Stimulated activated CD4-positive, alpha-beta T cell treated with anti-CD3 and anti-CD28 coated beads, Interleukin-4, amount 100 ng/mL, for 1 hour (primary cell): ENCODE data around the gene TP53.
A peak's percentile ranks its signal among the peaks of the same experiment; 100 is the strongest.

Experiments used
- DNase-seq: peaks from one replicate; pipeline ENCODE4 v3.0.0-alpha.2; 2020

Gene TP53

GRCh38 chr17:7706631-7707354 lies 19.5 kb upstream of the TP53 start:
- DNase-seq = no peak

DNA sequence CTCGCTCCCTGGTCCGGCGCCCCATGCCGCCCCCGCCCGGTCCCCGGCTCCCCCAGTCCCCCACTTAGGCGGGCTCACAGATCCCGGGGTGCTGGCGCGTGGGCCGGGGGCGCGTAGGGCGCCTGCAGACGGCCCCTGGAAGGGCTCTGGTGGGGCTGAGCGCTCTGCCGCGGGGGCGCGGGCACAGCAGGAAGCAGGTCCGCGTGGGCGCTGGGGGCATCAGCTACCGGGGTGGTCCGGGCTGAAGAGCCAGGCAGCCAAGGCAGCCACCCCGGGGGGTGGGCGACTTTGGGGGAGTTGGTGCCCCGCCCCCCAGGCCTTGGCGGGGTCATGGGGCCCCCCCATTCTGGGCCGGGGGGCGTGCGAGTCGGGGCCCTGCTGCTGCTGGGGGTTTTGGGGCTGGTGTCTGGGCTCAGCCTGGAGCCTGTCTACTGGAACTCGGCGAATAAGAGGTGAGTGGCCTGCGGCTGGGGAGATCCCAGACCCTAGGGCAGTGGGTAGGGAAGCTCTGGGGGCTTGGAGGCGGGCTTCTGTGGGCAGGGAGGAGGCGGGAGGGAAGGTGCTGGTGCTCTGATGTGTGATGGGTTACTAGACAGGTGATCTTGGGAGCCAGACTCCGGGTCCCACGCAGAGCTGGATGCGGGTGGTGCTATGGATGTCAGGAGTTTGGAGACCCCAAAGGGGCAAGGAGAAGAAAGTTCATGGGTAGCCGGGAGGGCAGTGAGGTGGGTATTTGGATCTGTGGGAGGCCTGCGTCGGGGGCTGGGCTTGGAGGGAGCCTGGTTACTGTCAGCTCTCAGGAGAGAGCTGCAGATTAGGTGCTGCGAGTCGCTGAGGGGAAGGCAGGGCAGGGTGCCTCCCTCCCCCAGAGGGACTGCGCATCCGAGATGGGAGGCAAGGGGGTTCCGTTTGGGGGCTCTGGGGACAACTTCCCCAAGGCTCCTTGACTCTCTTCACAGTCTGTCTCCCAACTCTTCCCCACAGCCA lies 18.3 kb upstream of the TP53 start:
- DNase-seq = no peak

DNA sequence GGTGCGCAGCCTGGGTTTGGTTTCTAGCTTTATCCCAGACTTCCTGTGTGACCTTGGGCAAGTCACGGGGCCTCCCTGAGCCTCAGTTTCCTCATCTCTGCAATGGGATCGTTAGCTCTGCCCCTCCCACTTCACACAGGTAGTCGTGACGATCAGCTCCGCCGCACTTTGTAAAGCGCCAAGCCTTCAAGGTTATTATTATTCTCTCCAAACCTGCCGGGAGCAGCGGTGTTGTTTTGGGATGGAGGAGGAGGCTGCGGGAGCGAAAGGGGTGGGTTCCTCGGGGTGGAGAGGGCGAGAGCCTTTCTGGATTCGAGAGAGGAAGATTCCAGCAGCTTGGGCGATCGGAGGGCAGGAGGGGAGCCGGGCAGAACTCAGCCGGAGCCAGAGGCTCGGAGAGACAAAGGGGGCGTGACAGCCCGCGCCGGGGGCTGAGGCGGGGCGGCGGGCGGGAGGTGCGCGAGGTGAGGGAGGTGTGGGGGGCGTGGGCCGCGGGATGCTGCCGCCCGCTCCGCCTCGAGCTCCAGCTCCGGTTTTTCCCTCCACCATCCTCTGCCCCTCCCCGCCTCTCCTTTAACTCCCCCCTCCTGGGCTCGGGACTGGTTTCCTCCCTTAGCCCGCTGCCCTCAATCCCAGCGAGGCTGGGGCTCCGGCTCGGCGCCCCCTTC lies 17.4 kb upstream of the TP53 start, which contains the start of gene EFNB3:
EFNB3 (plus strand) TSS at position 602 of the 668 bp plus-strand sequence. CDS start 397 bp downstream, outside the sequence.
- DNase-seq = peak; percentile 21

DNA sequence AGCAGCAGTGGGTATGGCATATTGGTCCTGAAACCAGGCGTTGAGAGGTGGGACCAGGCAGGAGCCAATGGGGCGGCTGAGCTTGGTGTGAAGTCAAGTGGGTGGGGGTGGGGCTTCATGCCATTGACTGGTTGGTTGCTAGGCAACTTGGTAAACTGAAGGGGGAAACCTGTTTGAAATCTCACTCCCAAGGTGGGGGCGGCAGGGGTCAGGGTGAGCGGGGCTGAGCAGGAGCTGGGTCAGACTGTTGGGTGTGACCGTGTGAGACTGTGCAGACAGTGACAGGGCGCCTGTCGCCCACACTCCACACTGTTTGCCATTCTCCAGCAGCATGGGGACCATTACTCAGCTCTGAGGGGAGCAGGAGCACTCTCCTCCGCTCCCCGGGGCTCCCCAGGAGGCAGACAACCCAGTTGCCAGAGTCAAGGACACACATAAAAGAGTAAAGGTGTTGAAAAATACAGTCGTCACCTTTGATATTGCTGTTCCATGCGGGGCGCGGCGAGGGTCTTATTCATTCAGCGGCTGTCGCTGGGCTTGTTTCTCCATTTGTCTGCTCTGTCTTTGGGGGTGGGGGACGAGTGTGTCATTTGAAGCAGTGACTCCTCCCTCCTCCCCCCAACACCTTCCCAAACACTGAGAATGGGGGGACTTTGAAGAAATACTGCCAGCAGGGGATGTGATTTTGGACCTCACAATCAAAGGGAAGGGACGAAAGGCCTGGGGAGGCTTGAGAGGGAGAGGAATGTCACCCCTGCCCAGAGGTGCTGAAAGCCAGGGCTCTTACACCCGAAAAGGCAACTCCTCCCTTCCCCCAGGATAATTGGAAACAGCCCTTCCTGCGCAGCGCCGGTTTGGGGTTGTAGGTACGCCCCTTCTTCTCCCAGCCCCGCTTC lies 16.5 kb upstream of the TP53 start:
- DNase-seq = no peak

DNA sequence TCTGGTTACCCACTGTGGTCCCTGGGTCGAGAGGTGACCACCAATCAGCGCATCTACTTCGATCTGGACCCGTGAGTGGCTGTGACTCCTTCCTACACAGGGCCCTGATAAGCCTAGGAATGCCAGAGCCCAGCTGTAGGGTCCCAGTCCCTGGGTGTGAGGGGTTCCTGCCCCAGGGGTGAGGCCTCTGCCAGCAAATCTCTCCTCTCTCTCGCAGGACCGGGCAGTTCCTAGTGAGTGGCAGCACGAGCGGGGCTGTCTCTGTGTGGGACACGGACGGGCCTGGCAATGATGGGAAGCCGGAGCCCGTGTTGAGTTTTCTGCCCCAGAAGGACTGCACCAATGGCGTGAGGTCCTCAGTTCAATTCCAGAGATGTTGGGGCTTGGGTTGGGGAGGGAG lies 15.5 kb upstream of the TP53 start:
- no peak for DNase-seq

GRCh38 chr17:7701681-7702080 lies 14.4 kb upstream of the TP53 start:
- no peak for DNase-seq

GRCh38 chr17:7700510-7700909 lies 13.2 kb upstream of the TP53 start:
- no peak for DNase-seq

DNA sequence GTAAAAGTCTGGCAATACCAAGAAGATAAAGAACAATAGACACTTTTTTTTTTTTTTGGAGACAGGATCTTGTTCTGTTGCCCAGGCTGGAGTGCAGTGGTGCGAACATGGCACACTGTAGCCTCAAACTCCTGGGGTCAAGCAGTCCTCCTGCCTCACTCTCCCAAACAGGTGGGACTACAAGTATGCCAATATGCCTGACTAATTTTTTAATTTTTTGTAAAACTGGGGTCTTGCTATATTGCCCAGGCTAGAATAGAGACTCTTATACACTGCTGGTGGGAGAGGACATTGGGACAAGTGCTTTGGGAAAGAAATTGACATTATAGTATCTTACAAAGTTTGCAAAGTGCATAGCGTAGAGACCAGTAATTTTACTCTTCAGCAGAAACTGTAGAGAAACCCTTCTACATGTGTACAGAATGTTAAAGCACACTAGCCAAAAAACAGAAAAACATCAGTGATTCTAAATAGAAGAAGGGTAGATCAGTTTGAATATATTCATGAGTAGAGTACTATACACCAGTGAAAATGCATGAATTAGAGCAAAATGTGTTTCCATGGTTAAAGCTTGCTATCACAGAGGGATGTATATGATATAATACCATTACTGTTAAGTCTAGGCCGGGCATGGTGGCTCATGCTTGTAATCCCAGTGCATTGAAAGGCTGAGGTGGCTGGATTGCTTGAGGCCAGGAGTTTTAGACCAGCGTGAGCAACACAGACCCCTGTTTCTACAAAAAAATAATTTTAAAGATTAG lies 10.7 kb upstream of the TP53 start:
- DNase-seq = no peak

- DNase-seq = no peak
Observed at GRCh38 chr17:7695586-7695985, 8.3 kb upstream of the TP53 start.

DNA sequence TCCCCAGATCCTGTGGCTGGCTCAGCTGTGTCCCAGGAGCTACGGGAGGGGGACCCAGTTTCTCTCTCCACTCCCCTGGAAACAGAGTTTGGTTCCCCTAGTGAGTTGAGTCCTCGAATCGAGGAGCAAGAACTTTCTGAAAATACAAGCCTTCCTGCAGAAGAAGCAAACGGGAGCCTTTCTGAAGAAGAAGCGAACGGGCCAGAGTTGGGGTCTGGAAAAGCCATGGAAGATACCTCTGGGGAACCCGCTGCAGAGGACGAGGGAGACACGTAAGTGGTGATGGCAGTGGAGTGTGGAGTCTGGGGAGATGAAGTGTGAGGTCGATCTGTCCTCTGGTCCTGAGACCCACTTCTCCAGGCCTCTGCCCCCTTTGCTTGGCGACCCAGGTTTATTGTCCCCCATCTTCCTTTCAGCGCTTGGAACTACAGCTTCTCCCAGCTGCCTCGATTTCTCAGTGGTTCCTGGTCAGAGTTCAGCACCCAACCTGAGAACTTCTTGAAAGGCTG lies 1.6 kb upstream of the TP53 start:
- no peak for DNase-seq

DNA sequence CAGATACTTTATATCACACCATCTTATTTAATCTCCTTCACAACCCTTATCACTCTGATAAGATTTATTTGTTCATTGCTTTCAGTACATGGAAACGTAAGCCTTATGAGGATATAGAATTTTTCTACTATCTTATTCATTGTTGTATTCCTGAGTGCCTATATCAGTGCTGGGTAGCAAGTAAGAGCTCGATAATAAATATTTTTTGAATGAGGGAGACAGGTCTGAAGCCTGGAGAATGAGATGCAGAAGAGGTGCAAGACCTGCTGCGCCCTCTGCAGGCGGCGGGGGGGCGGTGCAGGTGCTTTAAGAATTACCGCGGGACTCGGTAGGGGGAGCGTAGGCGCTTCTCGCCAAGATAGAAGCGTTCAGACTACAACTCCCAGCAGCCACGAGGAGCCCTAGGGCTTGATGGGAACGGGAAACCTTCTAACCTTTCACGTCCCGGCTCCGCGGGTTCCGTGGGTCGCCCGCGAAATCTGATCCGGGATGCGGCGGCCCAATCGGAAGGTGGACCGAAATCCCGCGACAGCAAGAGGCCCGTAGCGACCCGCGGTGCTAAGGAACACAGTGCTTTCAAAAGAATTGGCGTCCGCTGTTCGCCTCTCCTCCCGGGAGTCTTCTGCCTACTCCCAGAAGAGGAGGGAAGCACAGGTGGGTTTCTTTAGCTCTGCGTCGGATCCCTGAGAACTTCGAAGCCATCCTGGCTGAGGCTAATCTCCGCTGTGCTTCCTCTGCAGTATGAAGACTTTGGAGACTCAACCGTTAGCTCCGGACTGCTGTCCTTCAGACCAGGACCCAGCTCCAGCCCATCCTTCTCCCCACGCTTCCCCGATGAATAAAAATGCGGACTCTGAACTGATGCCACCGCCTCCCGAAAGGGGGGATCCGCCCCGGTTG lies 868 bp upstream of the TP53 start, which contains the start of gene WRAP53:
WRAP53 (plus strand) TSS at position 570 of the 900 bp plus-strand sequence; CDS start at position 742, 172 bp downstream.
- DNase-seq = peak; percentile 95

DNA sequence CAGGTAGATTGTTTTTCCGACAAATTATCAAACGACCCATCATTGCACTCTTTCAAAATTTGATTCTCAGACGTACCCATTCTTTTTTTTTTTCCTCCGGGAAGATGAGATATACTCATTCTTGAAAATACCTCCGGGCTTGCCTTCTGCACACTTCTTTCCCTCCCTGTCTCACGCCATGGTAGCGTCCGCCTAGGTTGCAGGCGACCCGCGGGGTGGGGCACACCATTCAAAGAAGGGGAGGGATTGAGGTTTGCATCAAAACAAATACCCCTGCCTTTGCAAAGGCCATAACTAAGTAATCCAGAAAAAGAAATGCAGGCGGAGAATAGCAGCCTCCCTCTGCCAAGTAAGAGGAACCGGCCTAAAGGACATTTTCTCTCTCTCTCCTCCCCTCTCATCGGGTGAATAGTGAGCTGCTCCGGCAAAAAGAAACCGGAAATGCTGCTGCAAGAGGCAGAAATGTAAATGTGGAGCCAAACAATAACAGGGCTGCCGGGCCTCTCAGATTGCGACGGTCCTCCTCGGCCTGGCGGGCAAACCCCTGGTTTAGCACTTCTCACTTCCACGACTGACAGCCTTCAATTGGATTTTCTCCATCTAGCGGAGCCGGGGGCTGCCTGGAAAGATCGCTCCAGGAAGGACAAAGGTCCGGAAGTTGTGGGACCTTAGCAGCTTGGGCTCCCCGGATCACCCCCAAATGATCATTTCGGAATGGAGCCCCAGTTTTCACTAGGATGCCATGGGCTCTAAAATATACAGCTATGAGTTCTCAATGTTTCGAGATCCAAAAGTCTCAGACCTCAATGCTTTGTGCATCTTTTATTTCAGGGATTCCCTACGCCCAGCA lies 843 bp downstream of the TP53 start:
- peak; percentile 76 for DNase-seq

DNA sequence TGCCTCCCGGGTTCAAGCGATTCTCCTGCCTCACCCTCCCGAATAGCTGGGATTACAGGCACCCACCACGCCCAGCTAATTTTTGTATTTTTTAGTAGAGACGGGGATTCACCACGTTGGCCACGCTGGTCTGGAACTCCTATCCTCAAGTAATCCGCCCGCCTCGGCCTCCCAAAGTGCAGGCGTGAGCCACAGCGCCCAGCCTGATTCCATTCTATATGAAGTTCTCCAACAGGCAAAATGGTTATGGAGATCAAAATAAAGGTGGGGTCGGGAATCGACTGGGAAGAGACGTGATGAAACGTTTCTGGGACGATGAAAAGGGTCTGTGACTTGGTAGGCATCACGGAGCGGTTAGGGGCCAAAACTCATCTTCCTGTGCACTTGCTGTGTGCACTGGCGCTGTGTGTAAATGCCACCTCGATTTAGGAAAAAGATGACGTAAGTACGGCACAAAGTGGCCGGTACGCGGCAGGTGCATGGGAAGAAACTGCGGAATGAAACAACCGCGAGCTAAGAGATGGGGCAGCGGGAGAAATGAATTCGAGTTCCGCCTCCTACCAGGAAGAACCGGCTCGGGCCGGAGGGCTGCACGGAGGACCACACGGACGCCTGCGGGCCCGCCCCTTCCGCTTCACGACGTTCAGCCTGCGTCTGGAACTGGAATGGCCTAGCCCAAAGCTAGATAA lies 1.6 kb downstream of the TP53 start:
- peak; percentile 88 for DNase-seq

DNA sequence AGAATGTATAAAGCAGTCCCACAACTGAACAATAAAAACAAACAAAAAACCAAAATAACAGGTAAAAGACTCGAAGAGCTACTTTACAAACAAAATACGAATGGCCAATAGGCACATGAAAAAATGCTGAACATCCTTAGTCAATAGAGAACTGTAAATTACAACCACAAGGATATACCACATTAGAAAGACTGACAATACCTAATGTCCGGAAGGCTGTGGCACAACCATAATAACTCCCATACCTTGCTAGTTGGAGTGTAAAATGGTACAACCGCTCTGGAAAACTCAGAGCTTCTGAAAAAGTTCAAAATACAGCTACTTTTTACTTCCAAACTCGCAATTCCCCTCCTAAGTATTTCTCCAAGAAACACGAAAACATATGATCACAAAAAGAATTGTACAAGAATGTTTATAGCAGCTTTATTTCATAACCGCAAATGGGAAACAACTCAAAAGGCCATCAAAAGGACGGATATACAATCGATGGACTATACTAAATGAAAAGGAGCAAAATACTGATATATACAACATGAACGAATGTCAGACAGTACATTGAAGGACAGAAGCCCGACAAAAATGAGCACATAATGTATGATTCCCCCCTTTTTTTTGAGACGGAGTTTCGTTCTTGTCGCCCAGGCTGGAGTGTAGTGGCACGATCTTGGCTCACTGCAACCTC lies 2.3 kb downstream of the TP53 start:
- DNase-seq = no peak

- no peak for DNase-seq
Observed at GRCh38 chr17:7677388-7678067, 9.8 kb downstream of the TP53 start.

- no peak for DNase-seq
Observed at GRCh38 chr17:7676533-7676932, 10.8 kb downstream of the TP53 start.

- no peak for DNase-seq
Observed at GRCh38 chr17:7674934-7675333, 12.4 kb downstream of the TP53 start.
